ENCODE results near the gene PCSK2. TPM values are rescaled to one million over a fixed set of nuclear protein-coding genes. Genes with fewer than 3 reads are reported as not detected.

The PCSK2 gene
- total RNA-seq, 3 donors from 2014 or later, result not detected

- Mint-ChIP-seq H3K27me3 (ENCODE audit: low read depth) (no peaks in the 10 kb centered on the region), H3K4me3 (no peak overlapping the region), H3K9me3 (no peaks in the 10 kb centered on the region), H3K4me1 (ENCODE audit: low read depth) (no peaks in the 10 kb centered on the region), H3K36me3 (ENCODE audit: insufficient read depth) (no peaks in the 10 kb centered on the region)
- ATAC-seq (no peak), DNase-seq (no peak)
Observed at GRCh38 chr20:17469246-17470030, 242.6 kb downstream of the PCSK2 start.

GRCh38 chr20:17470521-17470920 lies 243.7 kb downstream of the PCSK2 start:
- Mint-ChIP-seq H3K4me3 (no peak overlapping the region), H3K4me1 (ENCODE audit: low read depth) (no peaks in the 10 kb centered on the region), H3K27me3 (ENCODE audit: low read depth) (no peaks in the 10 kb centered on the region), H3K9me3 (peaks cover 3% of the 10 kb centered on the region), H3K36me3 (ENCODE audit: insufficient read depth) (no peaks in the 10 kb centered on the region)
- DNase-seq (no peak), ATAC-seq (no peak)

- Mint-ChIP-seq H3K4me1 (ENCODE audit: low read depth) (no peaks in the 10 kb centered on the region), H3K36me3 (ENCODE audit: insufficient read depth) (no peaks in the 10 kb centered on the region), H3K27me3 (ENCODE audit: low read depth) (no peaks in the 10 kb centered on the region), H3K9me3 (peaks cover 3% of the 10 kb centered on the region), H3K4me3 (no peak overlapping the region)
- DNase-seq (no peak), ATAC-seq (no peak)
Observed at GRCh38 chr20:17470973-17471372, 244.1 kb downstream of the PCSK2 start.

GRCh38 chr20:17471606-17472187 lies 244.9 kb downstream of the PCSK2 start:
- H3K4me3 Mint-ChIP-seq, result no peak overlapping the region
- H3K27me3 Mint-ChIP-seq (ENCODE audit: low read depth), result no peaks in the 10 kb centered on the region
- no peak for DNase-seq
- H3K9me3 Mint-ChIP-seq, result peaks cover 3% of the 10 kb centered on the region
- ATAC-seq, result no peak
- no peaks in the 10 kb centered on the region for H3K4me1 Mint-ChIP-seq (ENCODE audit: low read depth)
- H3K36me3 Mint-ChIP-seq (ENCODE audit: insufficient read depth), result no peaks in the 10 kb centered on the region

GRCh38 chr20:17473659-17474058 lies 246.8 kb downstream of the PCSK2 start:
- no peaks in the 10 kb centered on the region for H3K4me1 Mint-ChIP-seq (ENCODE audit: low read depth)
- ATAC-seq (no peak), DNase-seq (no peak)
- no peaks in the 10 kb centered on the region for H3K36me3 Mint-ChIP-seq (ENCODE audit: insufficient read depth)
- no peak overlapping the region for H3K4me3 Mint-ChIP-seq
- H3K9me3 Mint-ChIP-seq, result peaks cover 3% of the 10 kb centered on the region
- no peaks in the 10 kb centered on the region for H3K27me3 Mint-ChIP-seq (ENCODE audit: low read depth)

- peaks cover 3% of the 10 kb centered on the region for H3K9me3 Mint-ChIP-seq
- no peak overlapping the region for H3K4me3 Mint-ChIP-seq
- H3K27me3 Mint-ChIP-seq (ENCODE audit: low read depth), result peaks cover 12% of the 10 kb centered on the region
- no peak for DNase-seq
- H3K4me1 Mint-ChIP-seq (ENCODE audit: low read depth), result no peaks in the 10 kb centered on the region
- no peak for ATAC-seq
- H3K36me3 Mint-ChIP-seq (ENCODE audit: insufficient read depth), result no peaks in the 10 kb centered on the region
Observed at GRCh38 chr20:17479063-17479657, 252.3 kb downstream of the PCSK2 start.

- no peaks in the 10 kb centered on the region for H3K9me3 Mint-ChIP-seq
- peaks cover 15% of the 10 kb centered on the region for H3K27me3 Mint-ChIP-seq (ENCODE audit: low read depth)
- no peaks in the 10 kb centered on the region for H3K4me1 Mint-ChIP-seq (ENCODE audit: low read depth)
- H3K36me3 Mint-ChIP-seq (ENCODE audit: insufficient read depth), result no peaks in the 10 kb centered on the region
- DNase-seq, result no peak
- ATAC-seq, result no peak
- no peak overlapping the region for H3K4me3 Mint-ChIP-seq
Observed at GRCh38 chr20:17480696-17481095, 253.9 kb downstream of the PCSK2 start.

- no peaks in the 10 kb centered on the region for H3K4me1 Mint-ChIP-seq (ENCODE audit: low read depth)
- no peaks in the 10 kb centered on the region for H3K9me3 Mint-ChIP-seq
- peaks cover 21% of the 10 kb centered on the region for H3K27me3 Mint-ChIP-seq (ENCODE audit: low read depth)
- H3K4me3 Mint-ChIP-seq, result no peak overlapping the region
- DNase-seq (no peak), ATAC-seq (no peak)
- H3K36me3 Mint-ChIP-seq (ENCODE audit: insufficient read depth), result no peaks in the 10 kb centered on the region
Observed at GRCh38 chr20:17481661-17482060, 254.8 kb downstream of the PCSK2 start.

- Mint-ChIP-seq H3K9me3 (no peaks in the 10 kb centered on the region), H3K36me3 (ENCODE audit: insufficient read depth) (no peaks in the 10 kb centered on the region), H3K4me3 (no peak overlapping the region), H3K27me3 (ENCODE audit: low read depth) (peaks cover 21% of the 10 kb centered on the region), H3K4me1 (ENCODE audit: low read depth) (no peaks in the 10 kb centered on the region)
- DNase-seq, result no peak
- no peak for ATAC-seq
Observed at GRCh38 chr20:17482536-17482935, 255.7 kb downstream of the PCSK2 start.

GRCh38 chr20:17485017-17485416 lies 258.2 kb downstream of the PCSK2 start:
- no peaks in the 10 kb centered on the region for H3K36me3 Mint-ChIP-seq (ENCODE audit: insufficient read depth)
- H3K9me3 Mint-ChIP-seq, result no peaks in the 10 kb centered on the region
- H3K4me3 Mint-ChIP-seq, result no peak overlapping the region
- no peak for ATAC-seq
- DNase-seq, result no peak
- H3K27me3 Mint-ChIP-seq (ENCODE audit: low read depth), result peaks cover 22% of the 10 kb centered on the region
- H3K4me1 Mint-ChIP-seq (ENCODE audit: low read depth), result no peaks in the 10 kb centered on the region

- ATAC-seq, result no peak
- no peaks in the 10 kb centered on the region for H3K36me3 Mint-ChIP-seq (ENCODE audit: insufficient read depth)
- H3K4me3 Mint-ChIP-seq, result no peak overlapping the region
Observed at GRCh38 chr20:17488916-17489600, 262.2 kb downstream of the PCSK2 start.

GRCh38 chr20:17490501-17490900 lies 263.7 kb downstream of the PCSK2 start:
- H3K36me3 Mint-ChIP-seq (ENCODE audit: insufficient read depth), result no peaks in the 10 kb centered on the region
- H3K4me3 Mint-ChIP-seq, result no peak overlapping the region
- no peaks in the 10 kb centered on the region for H3K4me1 Mint-ChIP-seq (ENCODE audit: low read depth)
- no peak for ATAC-seq
- peaks cover 7% of the 10 kb centered on the region for H3K27me3 Mint-ChIP-seq (ENCODE audit: low read depth)
- no peak for DNase-seq
- no peaks in the 10 kb centered on the region for H3K9me3 Mint-ChIP-seq

More at GRCh38 chr20:17488916-17489600, 262.2 kb downstream of the PCSK2 start:
- no peak for DNase-seq
- Mint-ChIP-seq H3K9me3 (no peaks in the 10 kb centered on the region), H3K4me1 (ENCODE audit: low read depth) (no peaks in the 10 kb centered on the region), H3K27me3 (ENCODE audit: low read depth) (peaks cover 10% of the 10 kb centered on the region)

- Mint-ChIP-seq H3K4me1 (ENCODE audit: low read depth) (no peaks in the 10 kb centered on the region), H3K4me3 (no peak overlapping the region), H3K36me3 (ENCODE audit: insufficient read depth) (no peaks in the 10 kb centered on the region), H3K27me3 (ENCODE audit: low read depth) (peaks cover 7% of the 10 kb centered on the region), H3K9me3 (no peaks in the 10 kb centered on the region)
- ATAC-seq, result no peak
- DNase-seq, result no peak
Observed at GRCh38 chr20:17491041-17491440, 264.2 kb downstream of the PCSK2 start.

GRCh38 chr20:17491488-17491887 lies 264.6 kb downstream of the PCSK2 start:
- H3K4me1 Mint-ChIP-seq (ENCODE audit: low read depth), result no peaks in the 10 kb centered on the region
- peaks cover 2% of the 10 kb centered on the region for H3K27me3 Mint-ChIP-seq (ENCODE audit: low read depth)
- no peak for ATAC-seq
- no peak overlapping the region for H3K4me3 Mint-ChIP-seq
- no peak for DNase-seq
- no peaks in the 10 kb centered on the region for H3K36me3 Mint-ChIP-seq (ENCODE audit: insufficient read depth)
- H3K9me3 Mint-ChIP-seq, result no peaks in the 10 kb centered on the region

Measured in activated T-cell treated with anti-CD3 and anti-CD28 coated beads, Interleukin-2, amount 50 U/mL, for 4 hours (primary cell).